ENCODE data around the gene DLK1. TPM values are rescaled to one million over a fixed set of nuclear protein-coding genes. Genes with fewer than 3 reads are reported as not detected.

Gene DLK1
- total RNA-seq, 1 donor from 2014 or later: 1.2 TPM

- intact Hi-C loops (cut with DNase I): no loop called here
- DNase-seq (ENCODE audit: low spot score): no peak
Observed at GRCh38 chr14:100730581-100730980, 3.9 kb downstream of the DLK1 start.

- intact Hi-C loops (cut with DNase I): no loop called here
- no peak for DNase-seq (ENCODE audit: low spot score)
Observed at GRCh38 chr14:100731011-100731670, 4.4 kb downstream of the DLK1 start.

DNA sequence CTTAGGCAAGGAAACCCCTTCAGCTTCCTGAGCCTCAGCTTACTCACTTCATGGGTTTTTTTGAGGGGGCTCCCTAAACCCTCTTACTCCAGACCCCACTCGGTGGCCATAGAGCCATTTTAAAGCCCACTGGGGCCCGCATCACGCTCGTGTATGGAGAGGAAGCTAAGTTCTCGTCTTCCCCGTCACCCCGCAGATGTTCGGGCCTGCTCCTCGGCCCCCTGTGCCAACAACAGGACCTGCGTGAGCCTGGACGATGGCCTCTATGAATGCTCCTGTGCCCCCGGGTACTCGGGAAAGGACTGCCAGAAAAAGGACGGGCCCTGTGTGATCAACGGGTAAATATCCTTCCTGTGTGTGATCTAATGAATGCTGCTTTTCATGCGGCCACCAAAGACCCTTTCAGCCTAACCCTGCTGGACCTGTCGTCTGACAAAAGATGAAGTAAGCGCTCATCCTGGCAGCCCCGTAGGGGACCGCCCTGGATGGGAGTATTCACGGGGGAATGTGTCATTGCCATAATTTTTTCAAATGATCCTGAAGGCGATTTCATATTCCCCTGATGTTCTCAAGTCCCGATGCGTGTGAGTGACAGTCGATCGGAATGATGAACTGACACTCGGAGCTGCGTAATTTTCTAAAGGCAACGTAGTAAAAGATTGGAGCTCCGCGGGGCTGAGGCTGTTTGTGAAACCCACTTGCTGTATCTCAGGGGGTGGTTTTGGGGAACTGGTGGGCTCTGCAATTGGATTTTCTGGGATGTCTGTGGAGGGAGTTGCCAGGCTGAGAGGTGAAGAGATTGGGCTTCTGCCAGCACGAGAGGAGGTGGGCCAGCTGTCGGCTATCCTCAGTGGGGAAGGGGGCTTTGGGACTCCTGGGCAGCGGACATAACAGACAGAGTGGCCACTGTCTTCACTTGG lies 5.4 kb downstream of the DLK1 start:
- DNase-seq (ENCODE audit: low spot score): no peak
- intact Hi-C loops (cut with DNase I): no loop called here

- intact Hi-C loops (cut with DNase I): no loop called here
- no peak for DNase-seq (ENCODE audit: low spot score)
Observed at GRCh38 chr14:100732766-100733100, 6.0 kb downstream of the DLK1 start.

GRCh38 chr14:100733152-100733850 lies 6.6 kb downstream of the DLK1 start:
- DNase-seq (ENCODE audit: low spot score): no peak
- intact Hi-C loops (cut with DNase I): no loop called here

- DNase-seq (ENCODE audit: low spot score): peak; percentile 67
- intact Hi-C loops (cut with DNase I): no loop called here
Observed at GRCh38 chr14:100734031-100734990, 7.6 kb downstream of the DLK1 start.

DNA sequence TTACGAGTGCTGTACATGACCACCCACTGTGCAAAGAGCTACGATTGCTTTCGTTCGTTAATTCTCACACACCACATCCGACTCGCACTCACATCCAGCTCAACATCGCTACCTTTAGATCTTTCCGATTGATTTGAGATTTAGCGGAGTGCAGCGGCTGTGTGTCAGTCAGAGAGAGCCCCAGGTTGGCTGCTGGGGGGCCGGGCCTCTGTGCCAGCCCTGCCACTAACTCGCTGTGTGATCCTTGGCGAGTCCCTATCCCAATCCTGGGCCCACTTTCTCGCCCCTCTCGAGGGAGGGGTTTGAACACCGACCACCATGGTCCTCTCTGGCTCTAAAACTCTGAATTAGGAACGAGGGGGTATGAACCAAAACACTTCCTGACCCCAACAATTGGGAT lies 8.6 kb downstream of the DLK1 start:
- intact Hi-C loops (cut with DNase I): no loop called here
- DNase-seq (ENCODE audit: low spot score): peak; percentile 43

GRCh38 chr14:100736269-100737180 lies 9.8 kb downstream of the DLK1 start:
- DNase-seq (ENCODE audit: low spot score): peak; percentile 36
- intact Hi-C loops (cut with DNase I): no loop called here

DNA sequence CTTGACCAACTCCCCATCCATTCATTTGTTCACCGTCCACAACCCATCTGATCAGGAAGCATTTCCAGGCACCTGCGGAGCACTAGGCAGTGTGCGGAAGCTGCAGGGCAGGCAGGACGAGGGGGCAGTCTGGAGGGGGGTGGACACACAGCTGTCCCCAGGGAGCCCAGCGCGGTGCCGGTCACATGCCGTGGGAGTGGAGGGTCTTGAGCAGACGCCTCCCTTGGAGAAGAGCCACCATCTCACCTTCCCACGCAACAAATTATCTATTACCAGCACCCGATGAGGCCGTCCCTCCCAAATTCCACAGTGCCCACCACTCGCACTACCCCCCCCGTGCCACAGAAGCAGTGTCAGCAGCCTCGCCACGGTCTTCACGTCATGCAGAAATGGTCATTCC lies 10.8 kb downstream of the DLK1 start:
- DNase-seq (ENCODE audit: low spot score): no peak
- intact Hi-C loops (cut with DNase I): no loop called here

DNA sequence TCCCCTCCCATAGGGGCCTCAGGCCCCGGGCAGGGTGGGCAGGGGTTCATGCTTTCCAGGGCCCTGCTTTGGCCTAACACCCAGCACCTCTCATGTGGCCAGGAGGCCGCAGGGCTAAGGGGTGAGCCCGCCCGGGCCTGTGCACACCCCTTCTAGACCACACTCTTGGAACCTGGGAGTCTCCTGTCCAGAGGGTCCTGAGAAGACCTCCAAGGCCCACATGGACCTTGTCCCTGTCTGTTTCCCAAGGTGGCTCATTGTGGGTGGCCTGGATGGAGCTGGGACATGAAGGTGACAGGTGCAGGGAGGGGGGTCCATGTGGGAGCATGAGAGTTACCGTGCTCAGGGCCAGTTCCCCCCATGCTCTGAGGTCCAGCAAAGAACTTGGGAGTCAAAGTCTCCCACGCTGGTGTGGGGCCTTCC lies 11.6 kb downstream of the DLK1 start:
- no peak for DNase-seq (ENCODE audit: low spot score)

DNA sequence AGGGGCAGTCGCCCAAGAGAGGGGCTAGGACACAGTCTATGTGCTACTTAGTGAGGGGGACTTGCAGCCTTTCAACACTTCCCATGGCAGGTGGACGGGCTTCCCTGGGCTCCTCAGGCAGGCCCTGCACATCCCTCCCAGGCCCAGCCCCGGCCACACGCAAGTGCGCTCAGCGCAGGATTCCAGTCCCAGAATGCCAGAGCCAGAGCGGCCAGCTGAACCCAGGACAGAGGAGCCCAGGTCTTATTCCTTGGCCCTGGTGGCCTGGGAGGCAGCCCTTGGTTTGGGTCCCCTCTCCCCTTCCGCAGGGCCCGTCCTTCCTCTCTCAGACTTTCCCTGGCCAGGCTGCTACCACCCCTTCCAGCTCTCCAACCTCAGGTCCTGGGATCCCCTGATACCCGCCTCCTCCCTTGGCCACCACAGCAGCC lies 12.0 kb downstream of the DLK1 start:
- DNase-seq (ENCODE audit: low spot score): no peak
- intact Hi-C loops (cut with DNase I): no loop called here

More for the DNA sequence above, 11.6 kb downstream of the DLK1 start:
- intact Hi-C loops (cut with DNase I): no loop called here

GRCh38 chr14:100739306-100739705 lies 12.6 kb downstream of the DLK1 start:
- DNase-seq (ENCODE audit: low spot score): no peak
- intact Hi-C loops (cut with DNase I): no loop called here

DNA sequence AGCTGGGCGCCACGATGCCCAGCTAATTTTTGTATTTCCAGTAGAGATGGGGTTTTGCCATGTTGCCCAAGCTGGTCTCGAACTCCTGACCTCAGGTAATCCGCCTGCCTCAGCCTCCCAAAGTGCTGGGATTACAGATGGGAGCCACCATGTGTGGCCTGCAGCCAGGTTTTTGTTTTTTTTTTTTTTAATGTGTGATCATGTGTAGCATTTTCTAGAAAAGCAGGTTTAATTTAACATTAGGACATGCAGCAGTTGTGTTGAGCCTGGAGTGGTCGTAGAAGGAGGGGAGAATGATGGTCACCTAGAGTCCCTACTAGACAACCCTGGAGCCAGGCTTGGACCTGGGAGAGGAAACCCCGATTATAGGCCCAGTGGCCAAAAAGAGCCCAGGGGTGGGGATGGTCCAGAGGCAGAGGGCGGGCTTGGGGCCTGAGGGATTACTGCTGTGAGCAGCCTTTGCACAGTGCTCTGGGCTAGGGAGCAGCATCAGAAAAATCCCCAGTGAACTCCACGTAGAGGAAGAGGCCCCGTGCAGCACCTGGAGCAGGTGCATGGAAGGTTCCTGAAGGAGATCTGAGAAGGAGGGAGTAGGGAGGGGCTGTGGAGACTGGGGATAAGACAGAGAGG lies 13.6 kb downstream of the DLK1 start:
- DNase-seq (ENCODE audit: low spot score): no peak
- intact Hi-C loops (cut with DNase I): no loop called here

DNA sequence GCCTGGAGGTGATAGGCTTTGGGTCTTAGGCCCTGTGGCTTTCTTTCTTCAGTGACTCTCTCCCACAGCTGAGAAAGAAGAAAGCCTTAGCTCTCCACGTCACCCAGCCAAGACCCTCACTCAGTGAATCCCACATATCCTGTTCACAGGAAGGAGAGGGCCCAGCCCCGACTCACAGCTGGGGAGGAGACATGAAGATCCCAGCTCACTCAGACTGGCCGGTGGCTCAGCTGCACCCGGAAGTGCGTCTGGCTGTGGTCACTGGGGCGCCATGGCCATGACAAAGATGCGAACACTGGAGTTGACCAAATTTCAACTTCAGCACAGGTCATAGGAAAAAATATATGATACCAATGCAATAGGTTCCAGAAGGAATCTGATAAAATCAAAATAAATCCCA lies 14.2 kb downstream of the DLK1 start:
- DNase-seq (ENCODE audit: low spot score): no peak
- intact Hi-C loops (cut with DNase I): no loop called here

DNA sequence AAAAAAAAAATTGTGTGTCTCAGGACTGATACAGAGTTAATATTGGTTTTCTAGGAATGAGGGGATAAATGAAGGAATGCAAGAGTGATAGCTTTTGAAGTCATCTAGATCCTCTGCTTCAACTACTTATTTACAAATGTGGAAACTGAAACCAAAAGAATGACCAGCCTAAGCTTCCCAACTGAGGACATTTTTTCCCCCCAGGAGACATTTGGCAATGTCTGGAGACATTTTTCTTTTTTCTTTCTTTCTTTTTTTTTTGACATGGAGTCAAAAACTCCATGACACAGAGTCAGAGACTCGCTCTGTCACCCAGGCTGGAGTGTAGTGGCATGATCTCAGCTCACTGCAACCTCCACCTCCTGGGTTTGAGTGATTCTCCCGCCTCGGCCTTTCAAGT lies 15.3 kb downstream of the DLK1 start:
- no peak for DNase-seq (ENCODE audit: low spot score)
- intact Hi-C loops (cut with DNase I): no loop called here

DNA sequence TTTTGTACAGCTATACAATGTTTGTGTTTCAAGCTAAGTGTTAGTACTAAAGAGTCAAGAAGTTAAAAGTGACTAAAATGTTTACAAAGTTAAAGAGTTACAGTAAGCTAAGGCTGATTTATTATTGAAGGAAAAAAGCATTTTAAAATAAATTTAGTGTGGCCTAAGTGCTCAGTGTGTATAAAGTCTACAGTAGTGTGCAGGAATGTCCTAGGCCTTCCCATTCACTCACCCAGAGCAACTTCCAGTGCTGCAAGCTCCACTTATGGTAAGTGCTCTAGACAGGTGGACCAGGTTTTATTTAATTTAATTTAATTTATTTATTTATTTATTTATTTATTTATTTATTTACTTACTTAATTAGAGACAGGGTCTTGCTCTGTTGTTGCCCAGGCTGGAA lies 19.6 kb downstream of the DLK1 start:
- intact Hi-C loops (cut with DNase I): no loop called here
- no peak for DNase-seq (ENCODE audit: low spot score)

GRCh38 chr14:100747021-100747586 lies 20.4 kb downstream of the DLK1 start:
- intact Hi-C loops (cut with DNase I): no loop called here
- DNase-seq (ENCODE audit: low spot score): no peak

DNA sequence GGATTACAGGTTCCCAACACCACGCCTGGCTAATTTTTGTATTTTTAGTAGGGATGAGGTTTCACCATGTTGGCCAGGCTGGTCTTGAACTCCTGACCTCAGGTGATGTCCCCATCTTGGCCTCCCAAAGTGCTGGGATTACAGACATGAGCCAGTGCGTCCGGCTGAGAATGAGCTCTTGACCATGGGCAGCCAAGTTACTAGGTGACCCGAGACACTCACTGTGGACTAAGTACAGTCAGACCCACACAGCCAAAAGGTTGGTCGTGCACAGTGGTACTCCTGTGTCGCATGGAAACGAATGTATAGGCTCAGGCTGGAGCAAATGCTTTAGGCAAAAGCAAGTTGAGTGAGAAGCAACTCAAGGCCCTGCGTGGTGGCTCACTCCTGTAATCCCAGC lies 21.0 kb downstream of the DLK1 start:
- DNase-seq (ENCODE audit: low spot score): no peak
- intact Hi-C loops (cut with DNase I): no loop called here
